ENCODE measurements around the gene BICDL2.

BICDL2 gene

DNA sequence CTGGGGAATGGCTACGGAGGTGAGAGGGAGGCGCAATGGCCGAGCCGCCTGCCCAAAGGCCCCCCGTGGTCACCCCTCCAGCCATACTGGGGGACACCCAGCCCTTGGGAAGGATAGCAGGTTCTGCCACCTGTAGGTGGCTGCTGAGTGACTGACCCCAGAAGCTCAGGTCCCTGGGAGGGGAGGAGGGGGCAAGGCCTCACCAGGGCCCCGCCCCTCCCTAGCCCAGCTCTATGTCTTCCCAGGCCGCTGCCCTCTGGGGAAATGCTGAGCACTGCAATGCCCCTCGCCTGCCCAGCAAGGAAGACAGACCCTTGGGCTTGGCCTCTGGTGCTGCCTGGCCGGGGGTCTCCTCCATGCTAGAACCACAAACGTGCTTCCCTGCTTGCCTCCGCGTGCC, 35.4 kb downstream of the BICDL2 start:
- H3K18ac ChIP-seq (ENCODE audit: low read length): no peak overlapping the region
- no peak overlapping the region for H3K23ac ChIP-seq (ENCODE audit: low read length)
- H2AFZ ChIP-seq (ENCODE audit: insufficient read depth, low read length, poor library complexity): no peak overlapping the region
- no peaks in the 10 kb centered on the region for H3K27me3 ChIP-seq (ENCODE audit: insufficient read depth, low read length)
- H2BK12ac ChIP-seq (ENCODE audit: low read length): no peak overlapping the region
- H3K4me1 ChIP-seq (ENCODE audit: control insufficient read depth in 1 of 2, insufficient read depth in 2 of 2, low read length in 2 of 2): peaks cover 4% of the 10 kb centered on the region in 2 experiments
- H3K4me3 ChIP-seq (ENCODE audit: low read depth, low read length): no peak overlapping the region
- no peaks in the 10 kb centered on the region for H3K36me3 ChIP-seq (ENCODE audit: control insufficient read depth in 1 of 2, insufficient read depth in 2 of 2, low read length in 2 of 2)
- H3K4ac ChIP-seq (ENCODE audit: low read depth, low read length): no peak overlapping the region
- no peak for DNase-seq
- WGBS (ENCODE audit: extremely low coverage, insufficient coverage, insufficient read length): no CpG with 5 or more reads among the region's 12 CpGs
- H3K9me3 ChIP-seq (ENCODE audit: insufficient read depth, low read depth, low read length): no peaks in the 10 kb centered on the region
- H3K79me1 ChIP-seq (ENCODE audit: low read length): no peaks in the 10 kb centered on the region
- H2BK120ac ChIP-seq (ENCODE audit: insufficient read depth, low read length, poor library complexity): no peak overlapping the region
- no peak overlapping the region for H4K8ac ChIP-seq (ENCODE audit: low read depth, low read length)
- no peak overlapping the region for H4K12ac ChIP-seq (ENCODE audit: low read depth, low read length)
- H2BK5ac ChIP-seq (ENCODE audit: low read depth, low read length, poor library complexity): no peak overlapping the region
- H3K4me2 ChIP-seq (ENCODE audit: low read length): no peak overlapping the region
- no peak overlapping the region for H2AK5ac ChIP-seq (ENCODE audit: low read length)
- H3K27ac ChIP-seq (ENCODE audit: low read depth, low read length): no peak overlapping the region
- no peak overlapping the region for H3K14ac ChIP-seq (ENCODE audit: low read length)
- no peak overlapping the region for H3K9ac ChIP-seq (ENCODE audit: low read length)
- no peak overlapping the region for H4K91ac ChIP-seq (ENCODE audit: low read depth, low read length)
- no peaks in the 10 kb centered on the region for H3K79me2 ChIP-seq (ENCODE audit: control insufficient read depth, insufficient read depth, low read length, poor library complexity)

GRCh38 chr16:3000540-3000939, 36.2 kb downstream of the BICDL2 start:
- Histone ChIP-seq H2AFZ (ENCODE audit: insufficient read depth, low read length, poor library complexity) (no peak overlapping the region), H4K8ac (ENCODE audit: low read depth, low read length) (no peak overlapping the region), H3K4me1 (ENCODE audit: control insufficient read depth in 1 of 2, insufficient read depth in 2 of 2, low read length in 2 of 2) (no peaks in the 10 kb centered on the region), H2BK12ac (ENCODE audit: low read length) (no peak overlapping the region), H4K12ac (ENCODE audit: low read depth, low read length) (no peak overlapping the region), H3K9me3 (ENCODE audit: insufficient read depth, low read depth, low read length) (no peaks in the 10 kb centered on the region), H2BK5ac (ENCODE audit: low read depth, low read length, poor library complexity) (no peak overlapping the region), H3K27me3 (ENCODE audit: insufficient read depth, low read length) (no peaks in the 10 kb centered on the region), H3K4ac (ENCODE audit: low read depth, low read length) (no peak overlapping the region), H3K4me2 (ENCODE audit: low read length) (no peak overlapping the region), H3K23ac (ENCODE audit: low read length) (no peak overlapping the region), H2BK120ac (ENCODE audit: insufficient read depth, low read length, poor library complexity) (no peak overlapping the region), H4K91ac (ENCODE audit: low read depth, low read length) (no peak overlapping the region), H3K14ac (ENCODE audit: low read length) (no peak overlapping the region), H3K4me3 (ENCODE audit: low read depth, low read length) (no peak overlapping the region), H3K27ac (ENCODE audit: low read depth, low read length) (no peak overlapping the region), H3K36me3 (ENCODE audit: control insufficient read depth in 1 of 2, insufficient read depth in 2 of 2, low read length in 2 of 2) (no peaks in the 10 kb centered on the region), H3K79me2 (ENCODE audit: control insufficient read depth, insufficient read depth, low read length, poor library complexity) (no peaks in the 10 kb centered on the region), H3K79me1 (ENCODE audit: low read length) (no peaks in the 10 kb centered on the region), H2AK5ac (ENCODE audit: low read length) (no peak overlapping the region), H3K9ac (ENCODE audit: low read length) (no peak overlapping the region), H3K18ac (ENCODE audit: low read length) (no peak overlapping the region)
- WGBS (ENCODE audit: extremely low coverage, insufficient coverage, insufficient read length): no CpG with 5 or more reads among the region's 4 CpGs
- DNase-seq: no peak

DNA sequence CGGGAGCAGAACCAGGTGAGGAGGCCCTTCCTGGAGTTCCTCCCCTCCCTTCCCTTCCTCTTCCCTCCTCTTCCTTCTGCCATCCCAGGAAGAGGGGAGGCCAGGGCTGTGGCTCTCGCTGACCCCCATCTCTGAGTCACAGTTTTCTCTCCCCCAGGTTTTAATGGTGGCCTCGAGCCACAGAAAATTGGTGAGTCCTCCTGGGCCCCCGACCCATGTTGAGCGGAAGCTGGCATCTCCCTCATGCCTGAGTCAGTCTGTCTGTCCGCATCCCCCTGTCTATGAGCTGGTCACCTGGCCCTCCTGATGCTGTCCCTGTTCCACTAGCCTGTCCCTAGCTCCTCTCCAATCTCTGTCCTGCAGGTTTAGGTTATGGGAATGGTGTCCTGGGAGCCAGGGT, 36.8 kb downstream of the BICDL2 start:
- DNase-seq: no peak
- Histone ChIP-seq H3K4me3 (ENCODE audit: low read depth, low read length) (no peak overlapping the region), H4K12ac (ENCODE audit: low read depth, low read length) (no peak overlapping the region), H3K23ac (ENCODE audit: low read length) (no peak overlapping the region), H3K4me1 (ENCODE audit: control insufficient read depth in 1 of 2, insufficient read depth in 2 of 2, low read length in 2 of 2) (no peaks in the 10 kb centered on the region), H3K27ac (ENCODE audit: low read depth, low read length) (no peak overlapping the region), H4K91ac (ENCODE audit: low read depth, low read length) (no peak overlapping the region), H3K79me1 (ENCODE audit: low read length) (no peaks in the 10 kb centered on the region), H2AK5ac (ENCODE audit: low read length) (no peak overlapping the region), H4K8ac (ENCODE audit: low read depth, low read length) (no peak overlapping the region), H3K9me3 (ENCODE audit: insufficient read depth, low read depth, low read length) (no peaks in the 10 kb centered on the region), H2BK5ac (ENCODE audit: low read depth, low read length, poor library complexity) (no peak overlapping the region), H2AFZ (ENCODE audit: insufficient read depth, low read length, poor library complexity) (no peak overlapping the region), H3K36me3 (ENCODE audit: control insufficient read depth in 1 of 2, insufficient read depth in 2 of 2, low read length in 2 of 2) (no peaks in the 10 kb centered on the region), H3K27me3 (ENCODE audit: insufficient read depth, low read length) (no peaks in the 10 kb centered on the region), H3K18ac (ENCODE audit: low read length) (no peak overlapping the region), H3K4me2 (ENCODE audit: low read length) (no peak overlapping the region), H3K4ac (ENCODE audit: low read depth, low read length) (no peak overlapping the region), H2BK12ac (ENCODE audit: low read length) (no peak overlapping the region), H3K14ac (ENCODE audit: low read length) (no peak overlapping the region), H2BK120ac (ENCODE audit: insufficient read depth, low read length, poor library complexity) (no peak overlapping the region), H3K9ac (ENCODE audit: low read length) (no peak overlapping the region), H3K79me2 (ENCODE audit: control insufficient read depth, insufficient read depth, low read length, poor library complexity) (no peaks in the 10 kb centered on the region)
- WGBS (ENCODE audit: extremely low coverage, insufficient coverage, insufficient read length): no CpG with 5 or more reads among the region's 6 CpGs

DNA sequence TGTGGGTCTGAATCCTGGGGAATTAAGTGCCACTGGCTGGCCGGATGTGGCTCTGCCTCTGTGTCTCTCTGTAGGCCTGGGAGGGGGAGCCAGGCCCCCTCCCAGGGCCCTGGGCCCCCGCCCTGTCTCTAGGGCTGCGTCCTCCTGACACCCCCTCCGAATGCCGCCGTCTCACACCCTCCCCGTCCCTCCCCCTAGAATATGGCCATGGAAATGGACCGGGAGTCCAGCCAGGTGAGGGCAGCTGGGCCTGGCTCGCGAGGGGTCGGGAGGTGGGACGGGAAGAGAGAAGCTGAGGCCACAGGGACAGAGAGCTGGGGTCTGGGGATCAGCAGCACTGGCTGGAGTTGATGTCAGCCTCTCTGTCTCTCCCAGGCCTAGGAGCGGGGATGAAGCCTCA, 40.4 kb downstream of the BICDL2 start:
- Histone ChIP-seq H4K8ac (ENCODE audit: low read depth, low read length) (no peak overlapping the region), H3K14ac (ENCODE audit: low read length) (no peak overlapping the region), H4K91ac (ENCODE audit: low read depth, low read length) (no peak overlapping the region), H3K27me3 (ENCODE audit: insufficient read depth, low read length) (no peaks in the 10 kb centered on the region), H3K27ac (ENCODE audit: low read depth, low read length) (no peak overlapping the region), H3K79me2 (ENCODE audit: control insufficient read depth, insufficient read depth, low read length, poor library complexity) (no peaks in the 10 kb centered on the region), H3K18ac (ENCODE audit: low read length) (no peak overlapping the region), H3K9me3 (ENCODE audit: insufficient read depth, low read depth, low read length) (no peaks in the 10 kb centered on the region), H2AFZ (ENCODE audit: insufficient read depth, low read length, poor library complexity) (no peak overlapping the region), H3K4ac (ENCODE audit: low read depth, low read length) (no peak overlapping the region), H3K9ac (ENCODE audit: low read length) (no peak overlapping the region), H2BK120ac (ENCODE audit: insufficient read depth, low read length, poor library complexity) (no peak overlapping the region), H4K12ac (ENCODE audit: low read depth, low read length) (no peak overlapping the region), H2BK5ac (ENCODE audit: low read depth, low read length, poor library complexity) (no peak overlapping the region), H2AK5ac (ENCODE audit: low read length) (no peak overlapping the region), H3K36me3 (ENCODE audit: control insufficient read depth in 1 of 2, insufficient read depth in 2 of 2, low read length in 2 of 2) (no peaks in the 10 kb centered on the region), H3K4me2 (ENCODE audit: low read length) (no peak overlapping the region), H2BK12ac (ENCODE audit: low read length) (no peak overlapping the region), H3K4me1 (ENCODE audit: control insufficient read depth in 1 of 2, insufficient read depth in 2 of 2, low read length in 2 of 2) (no peaks in the 10 kb centered on the region), H3K23ac (ENCODE audit: low read length) (no peak overlapping the region), H3K79me1 (ENCODE audit: low read length) (no peaks in the 10 kb centered on the region), H3K4me3 (ENCODE audit: low read depth, low read length) (no peak overlapping the region)
- DNase-seq: no peak
- WGBS (ENCODE audit: extremely low coverage, insufficient coverage, insufficient read length): no CpG with 5 or more reads among the region's 13 CpGs

Measured in trophoblast cell (in vitro differentiated cells and primary cell).